ENCODE data around the gene NPC1. TPM values are rescaled to one million over a fixed set of nuclear protein-coding genes. Genes with fewer than 3 reads are reported as not detected.

NPC1 gene
- total and polyA plus RNA-seq, 3 experiments from 2014 or later, result 33.9 to 40.9 (median 34.3) TPM

- Mint-ChIP-seq H3K27me3 (peaks cover 4 to 18% of the 10 kb centered on the region in 2 donors), H3K4me3 (no peak overlapping the region), H3K27ac (peak overlapping the region in 1 of 8 donors; percentile 19), H3K36me3 (no peaks in the 10 kb centered on the region), H3K4me1 (peaks cover 0 to 3% (median 0%) of the 10 kb centered on the region in 3 donors), H3K9me3 (no peaks in the 10 kb centered on the region)
- H3K36me3 ChIP-seq (ENCODE audit: insufficient read depth, low read length), result no peaks in the 10 kb centered on the region
- H3K4me1 ChIP-seq (ENCODE audit: insufficient read depth, low read length), result no peaks in the 10 kb centered on the region
- peaks cover 3% of the 10 kb centered on the region for H3K27me3 ChIP-seq (ENCODE audit: insufficient read depth, low read length, poor library complexity, severe bottlenecking)
- CTCF ChIA-PET, result interaction anchor here (1.5 kb wide), 1 partner anchor 289 kb away, joined by 5 read pairs; no protein-coding TSS in a partner anchor
- DNase-seq, result no peak
- POLR2A ChIA-PET, result no interaction called here
- no peak overlapping the region for H3K4me3 ChIP-seq (ENCODE audit: low read length)
- H3K9me3 ChIP-seq (ENCODE audit: low read length), result no peaks in the 10 kb centered on the region
- H3K27ac ChIP-seq (ENCODE audit: low read depth, low read length), result no peak overlapping the region
Observed at GRCh38 chr18:23629444-23629946, 43.2 kb upstream of the NPC1 start.

- no peak overlapping the region for H3K27ac Mint-ChIP-seq
- H3K9me3 ChIP-seq (ENCODE audit: low read length), result no peaks in the 10 kb centered on the region
- H3K9me3 Mint-ChIP-seq, result no peaks in the 10 kb centered on the region
- no peaks in the 10 kb centered on the region for H3K27me3 ChIP-seq (ENCODE audit: insufficient read depth, low read length, poor library complexity, severe bottlenecking)
- H3K27me3 Mint-ChIP-seq, result peaks cover 4 to 15% of the 10 kb centered on the region in 2 donors
- no peaks in the 10 kb centered on the region for H3K4me1 ChIP-seq (ENCODE audit: insufficient read depth, low read length)
- DNase-seq, result no peak
- no peaks in the 10 kb centered on the region for H3K36me3 Mint-ChIP-seq
- H3K4me3 ChIP-seq (ENCODE audit: low read length), result no peak overlapping the region
- no peaks in the 10 kb centered on the region for H3K36me3 ChIP-seq (ENCODE audit: insufficient read depth, low read length)
- H3K27ac ChIP-seq (ENCODE audit: low read depth, low read length), result no peak overlapping the region
- H3K4me1 Mint-ChIP-seq, result peaks cover 0 to 3% (median 0%) of the 10 kb centered on the region in 3 donors
- POLR2A ChIA-PET, result interaction anchor here (0.7 kb wide), 1 partner anchor 19 kb away, joined by 4 read pairs; no protein-coding TSS in a partner anchor
- H3K4me3 Mint-ChIP-seq, result no peak overlapping the region
- CTCF ChIA-PET, result no interaction called here
Observed at GRCh38 chr18:23627970-23628369, 41.7 kb upstream of the NPC1 start.

- no peak overlapping the region for H3K4me3 Mint-ChIP-seq
- ChIA-PET CTCF (no interaction called here), POLR2A (no interaction called here)
Observed at GRCh38 chr18:23627321-23627720, 41.0 kb upstream of the NPC1 start.

GRCh38 chr18:23626451-23627279 is 40.4 kb upstream of the NPC1 start:
- peaks cover 5% of the 10 kb centered on the region for H3K27me3 ChIP-seq (ENCODE audit: insufficient read depth, low read length, poor library complexity, severe bottlenecking)
- H3K9me3 Mint-ChIP-seq, result no peaks in the 10 kb centered on the region
- H3K4me3 Mint-ChIP-seq, result no peak overlapping the region

More at GRCh38 chr18:23627321-23627720, 41.0 kb upstream of the NPC1 start:
- no peaks in the 10 kb centered on the region for H3K4me1 ChIP-seq (ENCODE audit: insufficient read depth, low read length)
- H3K4me1 Mint-ChIP-seq, result peaks cover 0 to 3% (median 0%) of the 10 kb centered on the region in 3 donors
- no peaks in the 10 kb centered on the region for H3K27me3 ChIP-seq (ENCODE audit: insufficient read depth, low read length, poor library complexity, severe bottlenecking)
- no peak overlapping the region for H3K4me3 ChIP-seq (ENCODE audit: low read length)
- no peak for DNase-seq
- peaks cover 4 to 19% of the 10 kb centered on the region in 2 donors for H3K27me3 Mint-ChIP-seq
- no peaks in the 10 kb centered on the region for H3K36me3 Mint-ChIP-seq
- no peak overlapping the region for H3K27ac ChIP-seq (ENCODE audit: low read depth, low read length)
- no peaks in the 10 kb centered on the region for H3K9me3 Mint-ChIP-seq
- no peaks in the 10 kb centered on the region for H3K36me3 ChIP-seq (ENCODE audit: insufficient read depth, low read length)
- H3K27ac Mint-ChIP-seq, result no peak overlapping the region
- no peaks in the 10 kb centered on the region for H3K9me3 ChIP-seq (ENCODE audit: low read length)

GRCh38 chr18:23623040-23623439 is 36.7 kb upstream of the NPC1 start:
- ChIA-PET CTCF (interaction anchor here (0.7 to 2.4 kb wide), 5 partner anchors 10 to 299 kb away, joined by 3 to 10 read pairs (median 3); no protein-coding TSS in a partner anchor), POLR2A (no interaction called here)
- Mint-ChIP-seq H3K4me3 (no peak overlapping the region), H3K9me3 (no peaks in the 10 kb centered on the region), H3K36me3 (no peaks in the 10 kb centered on the region), H3K4me1 (peaks cover 6 to 19% (median 9%) of the 10 kb centered on the region in 3 donors), H3K27ac (no peak overlapping the region), H3K27me3 (peaks cover 23 to 39% of the 10 kb centered on the region in 2 donors)
- no peaks in the 10 kb centered on the region for H3K36me3 ChIP-seq (ENCODE audit: insufficient read depth, low read length)
- H3K27ac ChIP-seq (ENCODE audit: low read depth, low read length), result no peak overlapping the region
- no peaks in the 10 kb centered on the region for H3K9me3 ChIP-seq (ENCODE audit: low read length)
- no peak for DNase-seq
- H3K4me3 ChIP-seq (ENCODE audit: low read length), result no peak overlapping the region
- H3K27me3 ChIP-seq (ENCODE audit: insufficient read depth, low read length, poor library complexity, severe bottlenecking), result peaks cover 32% of the 10 kb centered on the region
- H3K4me1 ChIP-seq (ENCODE audit: insufficient read depth, low read length), result peaks cover 8% of the 10 kb centered on the region

More at GRCh38 chr18:23626451-23627279, 40.4 kb upstream of the NPC1 start:
- no peak for DNase-seq
- H3K9me3 ChIP-seq (ENCODE audit: low read length), result no peaks in the 10 kb centered on the region
- H3K4me1 ChIP-seq (ENCODE audit: insufficient read depth, low read length), result no peaks in the 10 kb centered on the region
- ChIA-PET POLR2A (no interaction called here), CTCF (no interaction called here)
- Mint-ChIP-seq H3K27ac (peak overlapping the region in 1 of 8 donors; percentile 61), H3K4me1 (peaks cover 0 to 3% (median 2%) of the 10 kb centered on the region in 3 donors), H3K36me3 (no peaks in the 10 kb centered on the region), H3K27me3 (peaks cover 7 to 24% of the 10 kb centered on the region in 2 donors)
- H3K27ac ChIP-seq (ENCODE audit: low read depth, low read length), result no peak overlapping the region
- H3K4me3 ChIP-seq (ENCODE audit: low read length), result no peak overlapping the region
- H3K36me3 ChIP-seq (ENCODE audit: insufficient read depth, low read length), result no peaks in the 10 kb centered on the region

GRCh38 chr18:23619388-23619881 is 33.1 kb upstream of the NPC1 start:
- ChIA-PET CTCF (no interaction called here), POLR2A (no interaction called here)
- H3K27me3 Mint-ChIP-seq, result peaks cover 21 to 43% of the 10 kb centered on the region in 2 donors
- peak overlapping the region; percentile 50 to 79 (median 64) for H3K4me3 Mint-ChIP-seq
- no peak overlapping the region for H3K27ac Mint-ChIP-seq
- no peaks in the 10 kb centered on the region for H3K9me3 Mint-ChIP-seq
- peaks cover 32% of the 10 kb centered on the region for H3K27me3 ChIP-seq (ENCODE audit: insufficient read depth, low read length, poor library complexity, severe bottlenecking)
- H3K9me3 ChIP-seq (ENCODE audit: low read length), result no peaks in the 10 kb centered on the region
- peaks cover 8% of the 10 kb centered on the region for H3K4me1 ChIP-seq (ENCODE audit: insufficient read depth, low read length)
- H3K4me1 Mint-ChIP-seq, result peaks cover 6 to 16% (median 9%) of the 10 kb centered on the region in 3 donors
- no peak overlapping the region for H3K4me3 ChIP-seq (ENCODE audit: low read length)
- H3K36me3 ChIP-seq (ENCODE audit: insufficient read depth, low read length), result no peaks in the 10 kb centered on the region
- H3K36me3 Mint-ChIP-seq, result no peaks in the 10 kb centered on the region
- DNase-seq, result no peak
- no peak overlapping the region for H3K27ac ChIP-seq (ENCODE audit: low read depth, low read length)

GRCh38 chr18:23618862-23619387 is 32.6 kb upstream of the NPC1 start:
- ChIA-PET CTCF (no interaction called here), POLR2A (no interaction called here)
- no peaks in the 10 kb centered on the region for H3K36me3 Mint-ChIP-seq
- H3K4me1 Mint-ChIP-seq, result peaks cover 6 to 16% (median 9%) of the 10 kb centered on the region in 3 donors
- H3K27me3 Mint-ChIP-seq, result peaks cover 21 to 43% of the 10 kb centered on the region in 2 donors
- H3K36me3 ChIP-seq (ENCODE audit: insufficient read depth, low read length), result no peaks in the 10 kb centered on the region
- H3K4me3 Mint-ChIP-seq, result peak overlapping the region; percentile 50 to 77 (median 68)
- H3K4me3 ChIP-seq (ENCODE audit: low read length), result no peak overlapping the region
- no peaks in the 10 kb centered on the region for H3K9me3 Mint-ChIP-seq
- no peak overlapping the region for H3K27ac Mint-ChIP-seq
- no peak for DNase-seq
- no peaks in the 10 kb centered on the region for H3K9me3 ChIP-seq (ENCODE audit: low read length)
- H3K27me3 ChIP-seq (ENCODE audit: insufficient read depth, low read length, poor library complexity, severe bottlenecking), result peaks cover 32% of the 10 kb centered on the region
- H3K27ac ChIP-seq (ENCODE audit: low read depth, low read length), result no peak overlapping the region
- peaks cover 8% of the 10 kb centered on the region for H3K4me1 ChIP-seq (ENCODE audit: insufficient read depth, low read length)
